D721Med (cell line): ENCODE data around the gene WRNIP1.

Experiments used
- DNase-seq: peaks from one replicate; pipeline ENCODE4 v3.0.0; 2011; ENCODE audit warnings: low spot score; ENCODE audit not compliant: insufficient read length
- FAIRE-seq: peaks from 2 replicates; lab custom pipeline; 2011; peaks lifted over from hg19 to GRCh38; lab: Jason Lieb, UNC
- TF ChIP-seq, protein P1 (sequence below): IDR thresholded peaks from 2 replicates; pipeline ENCODE4 v1.5.1; 2012; ENCODE audit warnings: mild to moderate bottlenecking, control low read depth; ENCODE audit not compliant: insufficient read depth; ENCODE audit errors: missing control alignments

WRNIP1 gene

DNA sequence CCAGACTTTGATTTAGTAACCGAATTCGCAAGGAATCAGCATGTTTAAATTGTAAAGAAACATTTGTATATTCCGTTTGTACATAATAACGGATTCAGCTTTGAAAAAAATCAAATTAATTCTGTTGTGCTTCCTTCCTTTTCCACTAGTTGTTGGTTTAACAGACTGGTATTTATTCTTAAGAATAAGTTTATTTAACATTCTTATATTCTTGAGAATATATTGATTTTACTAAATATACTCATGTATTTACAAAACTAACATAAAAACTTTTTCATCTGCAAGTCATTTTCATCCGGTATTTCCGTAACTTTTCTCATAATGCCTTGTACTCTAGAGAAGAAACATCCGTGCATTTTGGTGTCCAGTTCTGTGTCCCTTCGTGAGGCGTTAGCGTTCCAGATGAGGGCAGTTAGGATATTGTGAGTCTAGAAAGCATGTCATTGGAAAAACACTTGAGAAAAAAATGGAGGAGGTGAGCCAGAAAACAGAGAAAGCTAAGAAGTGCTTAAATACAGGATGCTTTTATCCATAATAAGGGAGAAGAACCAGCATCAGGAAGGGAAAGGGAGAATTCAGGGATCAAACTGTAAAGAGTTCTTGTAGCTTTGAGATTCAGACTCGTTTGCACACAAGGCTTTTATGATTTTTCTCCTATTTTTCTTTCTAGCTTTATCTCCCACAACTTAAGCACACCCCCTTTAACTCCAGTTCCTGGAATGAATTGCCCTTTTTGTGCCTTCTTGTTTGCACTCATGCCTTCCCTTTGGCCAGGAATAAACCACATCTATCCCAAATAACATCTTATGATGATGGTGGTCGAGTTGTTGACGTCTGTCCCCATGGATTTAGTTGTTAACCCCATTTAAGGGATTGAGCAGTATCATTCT, 1.8 kb downstream of the WRNIP1 start:
- no peak for FAIRE-seq
- TF ChIP-seq, protein P1, sequence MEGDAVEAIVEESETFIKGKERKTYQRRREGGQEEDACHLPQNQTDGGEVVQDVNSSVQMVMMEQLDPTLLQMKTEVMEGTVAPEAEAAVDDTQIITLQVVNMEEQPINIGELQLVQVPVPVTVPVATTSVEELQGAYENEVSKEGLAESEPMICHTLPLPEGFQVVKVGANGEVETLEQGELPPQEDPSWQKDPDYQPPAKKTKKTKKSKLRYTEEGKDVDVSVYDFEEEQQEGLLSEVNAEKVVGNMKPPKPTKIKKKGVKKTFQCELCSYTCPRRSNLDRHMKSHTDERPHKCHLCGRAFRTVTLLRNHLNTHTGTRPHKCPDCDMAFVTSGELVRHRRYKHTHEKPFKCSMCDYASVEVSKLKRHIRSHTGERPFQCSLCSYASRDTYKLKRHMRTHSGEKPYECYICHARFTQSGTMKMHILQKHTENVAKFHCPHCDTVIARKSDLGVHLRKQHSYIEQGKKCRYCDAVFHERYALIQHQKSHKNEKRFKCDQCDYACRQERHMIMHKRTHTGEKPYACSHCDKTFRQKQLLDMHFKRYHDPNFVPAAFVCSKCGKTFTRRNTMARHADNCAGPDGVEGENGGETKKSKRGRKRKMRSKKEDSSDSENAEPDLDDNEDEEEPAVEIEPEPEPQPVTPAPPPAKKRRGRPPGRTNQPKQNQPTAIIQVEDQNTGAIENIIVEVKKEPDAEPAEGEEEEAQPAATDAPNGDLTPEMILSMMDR: no peak
- no peak for DNase-seq

DNA sequence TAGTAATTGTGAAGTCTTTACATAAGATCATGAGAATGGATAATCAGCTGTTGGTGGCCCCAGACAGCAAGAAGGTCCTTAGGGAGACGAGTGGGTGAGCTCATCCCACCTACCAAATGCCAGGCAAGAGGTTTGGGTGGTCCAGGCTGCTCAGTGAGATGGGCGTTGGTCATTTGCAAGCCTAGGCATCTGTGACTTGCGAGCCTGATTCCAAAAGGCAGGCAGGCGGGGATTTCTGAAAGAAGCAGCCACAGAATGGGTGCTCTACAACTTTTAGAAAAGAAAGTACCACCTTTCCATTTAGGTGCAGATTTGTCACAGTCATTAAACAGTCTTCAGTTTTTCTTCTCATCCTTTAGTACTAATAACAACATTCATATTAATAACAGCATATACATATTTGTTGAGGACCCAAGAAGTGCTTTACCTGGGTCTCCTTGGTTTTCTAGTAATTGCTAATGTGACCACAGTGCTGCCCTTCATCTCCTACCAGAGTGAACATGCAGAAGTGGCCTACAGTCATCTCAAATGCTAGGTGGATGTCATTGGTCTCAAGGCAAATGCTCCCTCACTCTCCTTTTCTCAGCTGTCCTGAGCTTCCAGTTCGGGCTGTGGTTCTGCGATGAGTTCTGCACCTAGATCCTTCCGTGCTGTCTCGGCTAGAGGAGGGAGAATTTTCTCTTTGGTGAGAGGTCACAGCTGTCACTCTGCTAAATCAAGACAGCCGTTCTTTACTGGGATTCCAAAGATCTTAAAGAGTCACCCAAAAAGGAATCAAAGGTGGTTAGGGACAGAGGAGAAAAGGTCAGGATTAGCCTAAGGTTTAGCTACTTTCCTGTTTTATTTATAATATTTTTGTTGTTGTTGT, 2.7 kb downstream of the WRNIP1 start:
- TF ChIP-seq, protein P1: no peak
- FAIRE-seq (no peak), DNase-seq (no peak)

DNA sequence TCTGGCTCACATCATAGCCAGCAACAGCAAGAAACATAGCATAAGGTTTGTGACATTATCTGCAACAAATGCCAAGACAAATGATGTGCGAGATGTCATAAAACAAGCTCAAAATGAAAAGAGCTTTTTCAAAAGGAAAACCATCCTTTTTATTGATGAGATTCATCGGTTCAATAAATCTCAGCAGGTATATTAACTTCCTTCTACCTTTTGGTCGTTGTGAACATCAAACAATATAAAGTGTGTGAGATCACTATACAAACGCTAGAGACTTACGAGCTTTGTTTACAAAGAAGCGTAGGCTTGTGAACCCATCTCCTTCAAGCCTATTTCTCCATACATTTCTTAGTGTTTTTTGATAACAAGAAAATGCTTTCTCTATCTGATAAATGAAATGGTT, 3.5 kb downstream of the WRNIP1 start:
- TF ChIP-seq, protein P1: no peak
- DNase-seq (no peak), FAIRE-seq (no peak)

DNA sequence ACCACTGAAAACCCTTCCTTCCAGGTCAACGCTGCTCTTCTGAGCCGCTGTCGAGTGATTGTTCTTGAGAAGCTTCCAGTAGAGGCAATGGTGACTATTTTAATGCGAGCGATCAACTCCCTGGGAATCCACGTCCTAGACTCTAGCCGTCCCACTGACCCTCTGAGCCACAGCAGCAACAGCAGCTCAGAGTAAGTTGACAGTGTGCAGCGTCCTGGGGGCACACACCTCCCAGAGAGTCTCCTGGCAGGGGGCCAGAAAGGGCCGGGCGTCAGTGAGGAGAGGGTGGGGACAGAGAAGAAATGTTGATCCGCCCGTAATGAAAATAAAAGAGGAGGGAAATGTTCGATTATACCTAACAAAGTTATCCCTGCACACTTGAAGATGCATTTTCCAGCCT, 5.0 kb downstream of the WRNIP1 start:
- no peak for DNase-seq
- TF ChIP-seq, protein P1: no peak

DNA sequence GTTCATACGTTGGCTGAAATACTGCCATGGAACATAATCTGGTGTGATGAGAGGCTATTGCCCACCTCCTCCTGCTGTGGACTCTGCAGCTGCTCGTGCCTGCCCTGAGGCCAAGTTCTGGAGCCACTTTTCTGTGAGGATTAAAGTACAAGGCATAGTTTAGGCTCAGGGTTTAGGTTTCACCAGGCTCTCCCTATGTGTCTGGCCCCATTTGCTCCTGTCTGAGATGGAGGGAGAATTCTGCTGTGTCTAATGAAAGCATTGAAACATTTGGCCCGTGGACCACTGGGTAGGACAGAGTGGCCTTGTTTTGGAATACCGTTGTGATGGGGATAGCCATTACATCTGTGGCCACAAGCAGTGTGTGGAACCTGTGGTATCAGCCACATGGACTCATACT, 5.9 kb downstream of the WRNIP1 start:
- DNase-seq (no peak), FAIRE-seq (no peak)
- TF ChIP-seq, protein P1: no peak

More for the DNA sequence above, 5.0 kb downstream of the WRNIP1 start:
- no peak for FAIRE-seq

DNA sequence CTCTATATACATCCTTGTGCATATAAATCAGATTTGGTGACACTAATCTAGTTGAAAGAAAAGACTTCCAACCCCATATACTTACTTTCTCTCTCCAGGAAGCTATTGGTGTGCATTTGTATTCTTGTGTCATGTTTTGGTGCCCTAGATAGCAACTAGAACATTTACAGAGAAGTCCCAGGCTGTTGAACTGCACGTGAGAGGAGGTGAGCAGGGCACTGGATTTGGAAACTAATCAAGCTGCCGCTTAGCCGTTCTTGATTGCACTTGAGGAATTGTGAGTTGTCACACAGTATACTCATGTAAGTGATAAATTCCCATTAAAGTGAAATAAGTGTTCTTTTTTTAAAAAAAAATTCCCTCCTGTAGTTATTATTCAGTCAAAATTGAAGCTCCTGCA, 7.6 kb downstream of the WRNIP1 start:
- FAIRE-seq (no peak), DNase-seq (no peak)
- TF ChIP-seq, protein P1: no peak
